Right lobe of liver (tissue), 6 donors: ENCODE measurements around the gene ABCG4. TPM values are rescaled to one million over a fixed set of nuclear protein-coding genes. Genes with fewer than 3 reads are reported as not detected.
"Not testable (repeated sequence)": the region's sequence is repeated elsewhere in the genome, so short reads cannot be mapped to it uniquely, and the experiment has no call there.

Experiments
- ATAC-seq, 4 donors: fragments of 200-7000 bp; cut with Tn5 transposase; one replicate each; pipeline ENCODE4 v1.9.1; 2020; ENCODE audit warnings: mild to moderate bottlenecking in 4 of 4, moderate library complexity in 4 of 4
- DNase-seq, 3 donors: peaks; one replicate each; pipeline ENCODE4 v3.0.0-alpha.2; 2020
- H3K27ac ChIP-seq, 3 donors: fragments of 200-600 bp; one replicate each; pipeline ENCODE4 v1.8.0; 2022
- H3K27me3 ChIP-seq, 2 donors: fragments of 200-600 bp; one replicate each; pipeline ENCODE4 v1.8.0; 2022
- H3K36me3 ChIP-seq, 4 donors: fragments of 200-600 bp; sonication (generic) in 1 of 4; one replicate each; pipeline versions ENCODE4 v1.5.1 to v1.8.0; 2017 to 2022; ENCODE audit warnings: control low read depth in 1 of 4
- H3K4me1 ChIP-seq, 4 donors: fragments of 200-600 bp; sonication (generic) in 1 of 4; one replicate each; pipeline versions ENCODE4 v1.5.1 to v1.8.0; 2017 to 2022; ENCODE audit warnings: control low read depth in 1 of 4
- H3K4me3 ChIP-seq, 3 donors: fragments of 200-600 bp; one replicate each; pipeline ENCODE4 v1.8.0; 2022
- H3K9me3 ChIP-seq, 4 donors: fragments of 200-600 bp; sonication (generic) in 1 of 4; one replicate each; pipeline versions ENCODE4 v1.5.1 to v1.8.0; 2017 to 2022; ENCODE audit warnings: control low read depth in 1 of 4
- CTCF ChIP-seq, 4 donors: fragments of 200-600 bp in 3 of 4; fragments of 450-650 bp in 1 of 4; IDR thresholded peaks; one replicate each; pipeline versions ENCODE4 v1.5.1 to v1.8.0; 2016 to 2022; ENCODE audit warnings: antibody characterized with exemption in 4 of 4, mild to moderate bottlenecking in 2 of 4
- POLR2A ChIP-seq: fragments of 450-650 bp; IDR thresholded peaks from one replicate; pipeline ENCODE4 v1.6.1; 2017; ENCODE audit warnings: antibody characterized with exemption, mild to moderate bottlenecking
- WGBS: methylation state at CpG from one replicate; pipeline ENCODE4 v1.1.6; 2018; ENCODE audit warnings: low coverage, low lambda C conversion rate; ENCODE audit not compliant: insufficient coverage; ENCODE audit errors: missing lambda C conversion rate; 5-methylcytosine and 5-hydroxymethylcytosine counted together
- intact Hi-C, 2 donors: fragments of 100-400 bp; cut with DNase I; formaldehyde crosslinking; loops; one replicate each; pipeline versions ENCODE4 v1.11.2 to v1.14.1; 2022
- total RNA-seq, 6 experiments: library from RNA; depleted of rRNA in 2 of 6; stranded (reverse); fragments of >200 nt in 2 of 6; fragmentation: NEBNext Ultra II Directional in 3 of 6; extraction: Animal tissue kit (Norgen Biotek cat#: 25700) in 3 of 6; gene quantifications; one replicate each; pipeline versions ENCODE4 v1.1.0 to v1.2.4, GENCODE V29; 2016 to 2023
- donor health status: DM: no; HTN: yes; CAD: no.
- donor health status: DM: no; HTN: no; CAD: no.
- donor health status: DM: no; HTN: no; CAD: no.
- donor health status: DM: no; HTN: yes; CAD: no.
- donor health status: DM: no; HTN: yes; CAD: no.

Gene ABCG4
- total RNA-seq, 6 experiments from 2014 or later = 0.04 to 0.22 (median 0.09) TPM; not detected in 2

GRCh38 chr11:119160151-119160550 is 11.3 kb downstream of the ABCG4 start:
- intact Hi-C loops = no loop called here
- 93% methylated on average over 3 of the region's 9 CpGs for WGBS
- Histone ChIP-seq H3K9me3 (no peaks in the 10 kb centered on the region), H3K36me3 (no peaks in the 10 kb centered on the region), H3K4me3 (no peak overlapping the region), H3K27me3 (no peaks in the 10 kb centered on the region), H3K4me1 (no peaks in the 10 kb centered on the region), H3K27ac (no peak overlapping the region)
- TF ChIP-seq POLR2A = no peak
- no peak for TF ChIP-seq CTCF (IDR thresholded peaks at IDR 0.05)
- DNase-seq (no peak), ATAC-seq (no peak)

- intact Hi-C loops = no loop called here
- 60% methylated on average over 1 of the region's 8 CpGs for WGBS
- ATAC-seq (no peak), DNase-seq (no peak)
- Histone ChIP-seq H3K9me3 (no peaks in the 10 kb centered on the region), H3K27me3 (no peaks in the 10 kb centered on the region), H3K36me3 (no peaks in the 10 kb centered on the region), H3K27ac (no peak overlapping the region), H3K4me3 (no peak overlapping the region), H3K4me1 (no peaks in the 10 kb centered on the region)
- TF ChIP-seq POLR2A = no peak
- no peak for TF ChIP-seq CTCF (IDR thresholded peaks at IDR 0.05)
Measured at GRCh38 chr11:119161871-119162270, 13.0 kb downstream of the ABCG4 start.

GRCh38 chr11:119166368-119167076 is 17.7 kb downstream of the ABCG4 start:
- Histone ChIP-seq H3K4me3 (no peak overlapping the region), H3K4me1 (peaks cover 0 to 4% (median 2%) of the 10 kb centered on the region in 4 donors), H3K27me3 (no peaks in the 10 kb centered on the region), H3K27ac (no peak overlapping the region), H3K9me3 (no peaks in the 10 kb centered on the region), H3K36me3 (no peaks in the 10 kb centered on the region)
- intact Hi-C loops = no loop called here
- 86% methylated on average over 5 of the region's 8 CpGs for WGBS
- TF ChIP-seq POLR2A = no peak
- TF ChIP-seq CTCF (IDR thresholded peaks at IDR 0.05) = no peak
- ATAC-seq (no peak), DNase-seq (no peak)

- DNase-seq, H3K4me3 ChIP-seq, H3K9me3 ChIP-seq, H3K36me3 ChIP-seq, H3K27ac ChIP-seq, intact Hi-C loops, ATAC-seq, H3K27me3 ChIP-seq, H3K4me1 ChIP-seq: not testable (repeated sequence)
- 79% methylated on average over 7 of the region's 10 CpGs for WGBS
Measured at GRCh38 chr11:119167077-119167458, 18.2 kb downstream of the ABCG4 start.

GRCh38 chr11:119167933-119168332 is 19.1 kb downstream of the ABCG4 start:
- Histone ChIP-seq H3K36me3 (no peaks in the 10 kb centered on the region), H3K27me3 (no peaks in the 10 kb centered on the region), H3K9me3 (no peaks in the 10 kb centered on the region), H3K27ac (no peak overlapping the region), H3K4me3 (no peak overlapping the region), H3K4me1 (peaks cover 0 to 4% (median 2%) of the 10 kb centered on the region in 4 donors)
- peak in 1 of 3 donors; percentile 44 for DNase-seq
- ATAC-seq = no peak
- intact Hi-C loops = no loop called here
- TF ChIP-seq POLR2A (no peak), CTCF (IDR thresholded peaks at IDR 0.05) (no peak)
- 55% methylated on average over 1 of the region's 6 CpGs for WGBS
